Heart right ventricle (tissue), 16 donors: Measurements from ENCODE around the gene SHROOM4. TPM values are rescaled to one million over a fixed set of nuclear protein-coding genes. Genes with fewer than 3 reads are reported as not detected.

ENCODE experiments used
- ATAC-seq, 8 donors: fragments of 200-7000 bp; cut with Tn5 transposase; one replicate each; pipeline ENCODE4 v1.9.1; 2020; ENCODE audit warnings: mild to moderate bottlenecking in 8 of 8, moderate library complexity in 8 of 8, moderate number of reproducible peaks in 1 of 8
- DNase-seq, 2 donors: peaks; one replicate each; pipeline ENCODE4 v3.0.0-alpha.2; 2020
- H3K27ac ChIP-seq, 10 donors: fragments of 200-600 bp; sonication (generic) in 2 of 10; one replicate each; pipeline versions ENCODE4 v1.5.0 to v1.8.0; 2020 to 2022; ENCODE audit warnings: mild to moderate bottlenecking in 3 of 10
- H3K27me3 ChIP-seq, 7 donors: fragments of 200-600 bp; one replicate each; pipeline ENCODE4 v1.8.0; 2021 to 2022; ENCODE audit warnings: mild to moderate bottlenecking in 2 of 7
- H3K36me3 ChIP-seq, 9 donors: fragments of 200-600 bp; sonication (generic) in 1 of 9; one replicate each; pipeline versions ENCODE4 v1.5.0 to v1.8.0; 2020 to 2022; ENCODE audit warnings: mild to moderate bottlenecking in 2 of 9
- H3K4me1 ChIP-seq, 9 donors: fragments of 200-600 bp; sonication (generic) in 1 of 9; one replicate each; pipeline versions ENCODE4 v1.5.0 to v1.8.0; 2020 to 2022; ENCODE audit warnings: mild to moderate bottlenecking in 4 of 9
- H3K4me3 ChIP-seq, 10 donors: fragments of 200-600 bp; sonication (generic) in 2 of 10; one replicate each; pipeline versions ENCODE4 v1.5.0 to v1.8.0; 2020 to 2022; ENCODE audit warnings: mild to moderate bottlenecking in 7 of 10, moderate library complexity in 2 of 10
- H3K9me3 ChIP-seq, 11 donors: fragments of 200-600 bp in 10 of 11; sonication (generic) in 2 of 11; one replicate each; pipeline versions ENCODE4 v1.5.0 to v1.8.0; 2013 to 2022; ENCODE audit warnings: mild to moderate bottlenecking in 2 of 11, control low read depth in 1 of 11, moderate library complexity in 1 of 11
- CTCF ChIP-seq, 9 donors: fragments of 200-600 bp; sonication (generic) in 2 of 9; IDR thresholded peaks; one replicate each; pipeline versions ENCODE4 v1.5.0 to v1.8.0; 2021 to 2022; ENCODE audit warnings: antibody characterized with exemption in 9 of 9, mild to moderate bottlenecking in 5 of 9, moderate library complexity in 1 of 9
- WGBS, 2 donors: extraction: QIAGEN DNeasy Blood & Tissue Kit; methylation state at CpG; one replicate each; pipeline ENCODE4 v1.1.7; 2013; ENCODE audit warnings: inconsistent platforms in 1 of 2; 5-methylcytosine and 5-hydroxymethylcytosine counted together
- intact Hi-C, 10 donors: fragments of 100-400 bp; cut with DNase I; formaldehyde crosslinking; loops; one replicate each; pipeline versions ENCODE4 v1.11.1 to v1.14.2; 2022
- polyA plus RNA-seq, 2 donors: library from polyadenylated mRNA; stranded (reverse); fragments of 200-250 nt; gene quantifications; one replicate each; pipeline ENCODE4 v1.2.3, GENCODE V29; 2013
- total RNA-seq, 10 donors: library from RNA; stranded (reverse); fragmentation: NEBNext Ultra II Directional in 3 of 10; extraction: Animal tissue kit (Norgen Biotek cat#: 25700) in 3 of 10; gene quantifications; one replicate each; pipeline versions ENCODE4 v1.2.1 to v1.2.4, GENCODE V29; 2021 to 2023
- donor health status: Arrhythmogenic right ventricular cardiomyopathy.
- donor health status: ischemic (EF 13 %, LVEDD 7.1; RV severe dilation, severe dysfunction).
- donor health status: healthy with polysubstance abuse.
- donor health status: DM: no; HTN: yes; CAD: no.
- donor health status: DM: no; HTN: no; CAD: no.
- donor health status: ischemic (EF 25% LVEDD 6.9; RV normal size, moderate dysfunction).
- donor health status: ischemic (EF 25% LVEDD 5.7; RV mildly dilated, moderate dysfunction).
- donor health status: healthy.
- donor health status: DM: yes; HTN: yes; CAD: no.
- donor health status: Ischemic cardiomyopathy.
- donor health status: ischemic (EF 35%, LVEDD 5.7; RV mildly dilated, moderate dysfunction).
- donor health status: nonischemic (EF 11% LVEDD 7.7; RV severe dilation, severe dysfunction).
- donor health status: DM: yes; HTN: yes; CAD: no.
- donor health status: PGD.
- donor health status: ischemic (EF 29% LVEDD 5.4; RV normal size, mild dysfunction).
- donor health status: nonischemic (EF 23%, LVEDD 6.1; RV moderate dilation, normal function).

The SHROOM4 gene
- total and polyA plus RNA-seq, 12 donors = 3.6 to 17.9 (median 11.0) TPM

- 80 to 89% methylated on average over 3 of the region's 3 CpGs for WGBS, 2 donors
- H3K4me1 ChIP-seq = no peaks in the 10 kb centered on the region
- intact Hi-C loops = no loop called here
- no peak for TF ChIP-seq CTCF (IDR thresholded peaks at IDR 0.05)
- H3K27me3 ChIP-seq = no peaks in the 10 kb centered on the region
- DNase-seq = no peak
- H3K27ac ChIP-seq = no peak overlapping the region
- no peak for ATAC-seq
- no peak overlapping the region for H3K4me3 ChIP-seq
- H3K36me3 ChIP-seq = no peaks in the 10 kb centered on the region
- no peaks in the 10 kb centered on the region for H3K9me3 ChIP-seq
Observed at GRCh38 chrX:50858548-50858947, 44.6 kb upstream of the SHROOM4 start.

- Histone ChIP-seq H3K4me3 (no peak overlapping the region), H3K9me3 (peaks cover 0 to 6% (median 0%) of the 10 kb centered on the region in 11 donors), H3K4me1 (no peaks in the 10 kb centered on the region), H3K27me3 (no peaks in the 10 kb centered on the region), H3K36me3 (no peaks in the 10 kb centered on the region), H3K27ac (no peak overlapping the region)
- intact Hi-C loops = no loop called here
- WGBS, 2 donors = 65 to 82% methylated on average over 1 of the region's 1 CpG
- no peak for TF ChIP-seq CTCF (IDR thresholded peaks at IDR 0.05)
- no peak for ATAC-seq
- DNase-seq = no peak
Observed at GRCh38 chrX:50853399-50853798, 39.4 kb upstream of the SHROOM4 start.

GRCh38 chrX:50852524-50852923 is 38.5 kb upstream of the SHROOM4 start:
- peaks cover 0 to 6% (median 0%) of the 10 kb centered on the region in 11 donors for H3K9me3 ChIP-seq
- H3K27me3 ChIP-seq = no peaks in the 10 kb centered on the region
- no peak for TF ChIP-seq CTCF (IDR thresholded peaks at IDR 0.05)
- DNase-seq (no peak), ATAC-seq (no peak)
- no peaks in the 10 kb centered on the region for H3K36me3 ChIP-seq
- intact Hi-C loops = no loop called here
- 93 to 98% methylated on average over 4 of the region's 4 CpGs for WGBS, 2 donors
- H3K27ac ChIP-seq = no peak overlapping the region
- no peaks in the 10 kb centered on the region for H3K4me1 ChIP-seq
- no peak overlapping the region for H3K4me3 ChIP-seq

- intact Hi-C loops = no loop called here
- H3K9me3 ChIP-seq = no peaks in the 10 kb centered on the region
- WGBS, 2 donors = 59 to 64% methylated on average over 4 of the region's 4 CpGs
- TF ChIP-seq CTCF (IDR thresholded peaks at IDR 0.05) = no peak
- H3K4me3 ChIP-seq = no peak overlapping the region
- H3K27ac ChIP-seq = no peak overlapping the region
- peaks cover 0 to 2% (median 0%) of the 10 kb centered on the region in 9 donors for H3K4me1 ChIP-seq
- ATAC-seq = no peak
- no peaks in the 10 kb centered on the region for H3K36me3 ChIP-seq
- DNase-seq = no peak
- H3K27me3 ChIP-seq = peaks cover 0 to 27% (median 0%) of the 10 kb centered on the region in 7 donors
Observed at GRCh38 chrX:50842221-50842620, 28.2 kb upstream of the SHROOM4 start.
